Erythroblast (primary cell): ENCODE data around the gene KCNH3.

ENCODE experiments used
- GATA1 ChIP-seq: IDR thresholded peaks from 2 replicates; pipeline ENCODE4 v1.6.1; 2011; ENCODE audit warnings: low read depth, mild to moderate bottlenecking, control low read depth, low read length, moderate library complexity
- POLR2A ChIP-seq: IDR thresholded peaks from 2 replicates; pipeline ENCODE4 v1.6.1; 2011; ENCODE audit warnings: mild to moderate bottlenecking, low read length

GRCh38 chr12:49529414-49529813 is 9.4 kb upstream of the KCNH3 start:
- TF ChIP-seq POLR2A (no peak), GATA1 (no peak)
